Tibial artery (tissue), 4 donors: ENCODE data around the gene CARMIL1.

Source experiments
- DNase-seq, 2 donors: peaks; one replicate each; pipeline ENCODE4 v3.0.0-alpha.2; 2019
- H3K27ac ChIP-seq, 2 donors: fragments of 200-600 bp; sonication (generic) in 1 of 2; 1 replicate in 1 of 2; 2 replicates in 1 of 2; pipeline ENCODE4 v1.5.1; 2018 to 2019; ENCODE audit warnings: mild to moderate bottlenecking in 1 of 2
- H3K27me3 ChIP-seq, 2 donors: fragments of 200-600 bp; sonication (generic) in 1 of 2; one replicate each; pipeline versions ENCODE4 v1.5.1 to v1.6.0; 2016 to 2019
- H3K36me3 ChIP-seq, 3 donors: fragments of 200-600 bp; sonication (generic) in 2 of 3; one replicate each; pipeline ENCODE4 v1.5.1; 2016 to 2019; ENCODE audit warnings: mild to moderate bottlenecking in 2 of 3
- H3K4me1 ChIP-seq, 4 donors: fragments of 200-600 bp; sonication (generic) in 2 of 4; 1 replicate in 3 of 4; 2 replicates in 1 of 4; pipeline ENCODE4 v1.5.1; 2016 to 2019
- H3K4me3 ChIP-seq, 2 donors: fragments of 200-600 bp; sonication (generic) in 1 of 2; 1 replicate in 1 of 2; 2 replicates in 1 of 2; pipeline ENCODE4 v1.5.1; 2018 to 2019; ENCODE audit warnings: mild to moderate bottlenecking in 2 of 2
- H3K9me3 ChIP-seq, 3 donors: fragments of 200-600 bp; sonication (generic) in 1 of 3; one replicate each; pipeline ENCODE4 v1.5.1; 2016 to 2019
- intact Hi-C: fragments of 100-400 bp; cut with DNase I; formaldehyde crosslinking; loops from one replicate; pipeline ENCODE4 v1.15.0; 2023; ENCODE audit warnings: low total_unique reads
- TF ChIP-seq, protein P1 (sequence below), 2 experiments: fragments of 200-600 bp in 1 of 2; fragments of 450-650 bp in 1 of 2; IDR thresholded peaks; one replicate each; pipeline ENCODE4 v1.5.1; 2017 to 2019; ENCODE audit warnings: antibody characterized with exemption in 2 of 2, mild to moderate bottlenecking in 1 of 2, moderate library complexity in 1 of 2

Gene CARMIL1

DNA sequence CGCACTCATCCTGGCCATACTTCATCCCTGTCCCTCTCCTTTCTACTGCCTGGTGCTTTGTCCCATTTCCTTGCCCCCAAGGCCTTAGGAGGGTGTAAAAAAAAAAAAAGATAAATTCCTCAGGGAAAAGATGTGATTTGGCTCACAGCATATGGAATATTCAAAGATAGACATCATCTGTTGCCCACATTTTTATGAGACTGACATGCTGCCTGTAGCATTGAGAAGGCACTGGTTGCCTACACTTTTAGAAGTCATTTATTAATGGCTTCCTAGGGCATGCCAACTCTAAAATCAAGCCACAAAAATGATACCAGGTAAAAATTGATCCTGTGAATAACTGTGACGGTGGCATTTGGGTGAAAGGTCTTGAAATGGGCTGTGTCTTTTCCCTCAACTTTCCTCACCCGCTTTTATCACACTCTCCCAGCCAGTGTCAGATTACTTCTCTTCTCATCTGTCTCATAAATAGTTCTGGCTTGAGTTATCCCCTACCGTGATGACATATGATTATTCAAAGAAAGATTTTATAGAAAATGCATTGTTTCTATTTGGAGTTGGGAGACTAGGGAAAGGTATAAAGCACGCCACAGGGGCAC is 139.4 kb downstream of the CARMIL1 start:
- no peaks in the 10 kb centered on the region for H3K36me3 ChIP-seq
- H3K9me3 ChIP-seq = no peaks in the 10 kb centered on the region
- intact Hi-C loops = no loop called here
- H3K27me3 ChIP-seq = no peaks in the 10 kb centered on the region
- TF ChIP-seq, protein P1, sequence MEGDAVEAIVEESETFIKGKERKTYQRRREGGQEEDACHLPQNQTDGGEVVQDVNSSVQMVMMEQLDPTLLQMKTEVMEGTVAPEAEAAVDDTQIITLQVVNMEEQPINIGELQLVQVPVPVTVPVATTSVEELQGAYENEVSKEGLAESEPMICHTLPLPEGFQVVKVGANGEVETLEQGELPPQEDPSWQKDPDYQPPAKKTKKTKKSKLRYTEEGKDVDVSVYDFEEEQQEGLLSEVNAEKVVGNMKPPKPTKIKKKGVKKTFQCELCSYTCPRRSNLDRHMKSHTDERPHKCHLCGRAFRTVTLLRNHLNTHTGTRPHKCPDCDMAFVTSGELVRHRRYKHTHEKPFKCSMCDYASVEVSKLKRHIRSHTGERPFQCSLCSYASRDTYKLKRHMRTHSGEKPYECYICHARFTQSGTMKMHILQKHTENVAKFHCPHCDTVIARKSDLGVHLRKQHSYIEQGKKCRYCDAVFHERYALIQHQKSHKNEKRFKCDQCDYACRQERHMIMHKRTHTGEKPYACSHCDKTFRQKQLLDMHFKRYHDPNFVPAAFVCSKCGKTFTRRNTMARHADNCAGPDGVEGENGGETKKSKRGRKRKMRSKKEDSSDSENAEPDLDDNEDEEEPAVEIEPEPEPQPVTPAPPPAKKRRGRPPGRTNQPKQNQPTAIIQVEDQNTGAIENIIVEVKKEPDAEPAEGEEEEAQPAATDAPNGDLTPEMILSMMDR (IDR thresholded peaks at IDR 0.05) = no peak
- H3K27ac ChIP-seq = no peak overlapping the region
- no peak overlapping the region for H3K4me3 ChIP-seq
- no peak for DNase-seq
- peaks cover 0 to 62% (median 21%) of the 10 kb centered on the region in 4 donors for H3K4me1 ChIP-seq

DNA sequence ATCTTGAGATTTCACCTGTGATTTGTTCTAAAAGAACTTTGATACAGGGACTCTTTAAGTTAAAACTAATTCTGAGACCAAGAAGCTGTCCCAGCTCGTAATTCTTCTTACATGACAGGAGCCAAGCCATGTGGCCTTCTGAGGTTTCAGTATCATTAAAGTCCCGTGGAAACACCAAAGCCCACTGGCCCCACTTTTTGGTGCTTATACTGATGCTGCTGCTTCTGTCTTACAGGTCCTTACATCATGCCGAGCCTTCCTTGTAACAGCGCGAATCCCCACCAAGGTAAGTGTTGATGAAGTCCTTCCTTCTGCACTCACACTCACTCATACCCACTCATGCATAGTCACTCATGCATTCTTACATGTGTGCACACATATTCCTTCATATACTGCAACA is 140.7 kb downstream of the CARMIL1 start:
- Histone ChIP-seq H3K4me3 (no peak overlapping the region), H3K4me1 (peaks cover 0 to 49% (median 11%) of the 10 kb centered on the region in 4 donors), H3K27me3 (no peaks in the 10 kb centered on the region), H3K36me3 (no peaks in the 10 kb centered on the region), H3K27ac (no peak overlapping the region), H3K9me3 (no peaks in the 10 kb centered on the region)
- intact Hi-C loops = no loop called here
- no peak for DNase-seq
- TF ChIP-seq, protein P1 (IDR thresholded peaks at IDR 0.05) = no peak

DNA sequence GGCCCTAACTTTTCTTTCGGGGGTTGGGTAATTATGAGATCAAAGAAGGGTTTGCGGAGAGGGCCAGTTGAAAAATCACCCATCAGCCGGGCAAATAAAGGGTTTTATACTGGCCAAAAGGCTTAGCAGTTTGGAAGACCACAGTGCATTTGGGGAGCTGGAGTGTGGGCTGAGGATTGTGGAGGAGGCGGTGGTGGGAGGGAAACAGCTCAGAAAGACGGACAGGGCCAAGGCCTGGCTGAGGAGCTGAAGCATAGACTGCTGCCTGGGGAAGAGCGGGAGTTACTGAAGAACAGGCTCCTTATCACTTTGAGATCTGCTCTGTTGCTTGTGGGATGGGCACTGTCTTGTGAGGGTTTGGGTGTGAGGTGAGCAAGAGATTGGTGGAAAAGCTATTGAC is 144.2 kb downstream of the CARMIL1 start:
- TF ChIP-seq, protein P1 (IDR thresholded peaks at IDR 0.05) = no peak

DNA sequence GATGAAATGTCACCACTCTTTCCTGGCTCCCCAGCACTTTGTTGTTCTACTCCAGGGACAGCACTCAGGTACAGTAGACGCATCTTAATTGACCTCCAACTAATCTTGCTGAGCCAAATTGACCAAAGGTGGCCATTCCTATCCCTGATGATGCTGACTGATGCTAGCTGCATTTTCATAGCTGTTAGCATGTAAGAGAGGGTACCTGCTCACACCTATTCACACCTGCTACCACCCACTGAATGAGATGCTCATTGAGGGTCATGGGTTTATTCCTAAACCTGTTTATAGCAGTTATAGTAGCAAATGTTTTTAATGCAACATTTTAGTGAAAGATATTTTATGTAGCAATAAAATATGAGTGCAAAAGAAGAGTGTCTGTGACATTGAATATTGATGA is 145.1 kb downstream of the CARMIL1 start:
- TF ChIP-seq, protein P1 (IDR thresholded peaks at IDR 0.05) = no peak
- H3K4me1 ChIP-seq = peaks cover 0 to 16% (median 0%) of the 10 kb centered on the region in 4 donors
- no peak overlapping the region for H3K27ac ChIP-seq
- H3K36me3 ChIP-seq = no peaks in the 10 kb centered on the region
- H3K9me3 ChIP-seq = no peaks in the 10 kb centered on the region
- no peak overlapping the region for H3K4me3 ChIP-seq
- intact Hi-C loops = no loop called here
- H3K27me3 ChIP-seq = no peaks in the 10 kb centered on the region
- no peak for DNase-seq

More for the DNA sequence above, 144.2 kb downstream of the CARMIL1 start:
- peaks cover 0 to 18% (median 0%) of the 10 kb centered on the region in 4 donors for H3K4me1 ChIP-seq
- no peak for DNase-seq
- intact Hi-C loops = no loop called here
- H3K27ac ChIP-seq = no peak overlapping the region
- no peaks in the 10 kb centered on the region for H3K9me3 ChIP-seq
- H3K36me3 ChIP-seq = no peaks in the 10 kb centered on the region
- H3K4me3 ChIP-seq = no peak overlapping the region
- H3K27me3 ChIP-seq = no peaks in the 10 kb centered on the region

DNA sequence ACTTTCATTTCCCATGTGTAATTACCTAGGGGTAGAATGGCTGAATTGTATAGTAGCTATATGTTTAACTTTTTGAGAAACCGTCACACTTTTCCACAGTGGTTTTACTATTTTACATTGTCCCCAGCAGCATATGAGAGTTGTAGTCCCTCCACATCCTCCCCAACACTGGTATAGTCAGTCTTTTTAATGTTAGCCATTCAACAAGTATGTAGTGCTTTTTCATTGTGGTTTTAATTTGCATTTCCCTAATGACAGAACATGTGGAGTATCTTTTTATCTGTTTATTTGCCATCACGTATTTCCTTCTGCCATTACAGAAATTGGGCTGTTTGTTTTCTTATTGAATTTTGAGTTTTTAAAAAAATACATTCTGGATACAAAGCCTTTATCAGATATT is 148.4 kb downstream of the CARMIL1 start:
- TF ChIP-seq, protein P1 (IDR thresholded peaks at IDR 0.05) = no peak
- H3K36me3 ChIP-seq = no peaks in the 10 kb centered on the region
- H3K4me3 ChIP-seq = no peak overlapping the region
- intact Hi-C loops = no loop called here
- DNase-seq = no peak
- no peaks in the 10 kb centered on the region for H3K9me3 ChIP-seq
- no peak overlapping the region for H3K27ac ChIP-seq
- no peaks in the 10 kb centered on the region for H3K27me3 ChIP-seq
- peaks cover 0 to 11% (median 0%) of the 10 kb centered on the region in 4 donors for H3K4me1 ChIP-seq
